GM18502 (cell line): ENCODE measurements around the gene CMIP.

ENCODE experiments used
- ATAC-seq: cut with Tn5 transposase; IDR thresholded peaks from one replicate; pipeline ENCODE4 v1.9.1; 2021; ENCODE audit warnings: mild to moderate bottlenecking; ENCODE audit not compliant: unreplicated experiment, poor library complexity

CMIP gene

DNA sequence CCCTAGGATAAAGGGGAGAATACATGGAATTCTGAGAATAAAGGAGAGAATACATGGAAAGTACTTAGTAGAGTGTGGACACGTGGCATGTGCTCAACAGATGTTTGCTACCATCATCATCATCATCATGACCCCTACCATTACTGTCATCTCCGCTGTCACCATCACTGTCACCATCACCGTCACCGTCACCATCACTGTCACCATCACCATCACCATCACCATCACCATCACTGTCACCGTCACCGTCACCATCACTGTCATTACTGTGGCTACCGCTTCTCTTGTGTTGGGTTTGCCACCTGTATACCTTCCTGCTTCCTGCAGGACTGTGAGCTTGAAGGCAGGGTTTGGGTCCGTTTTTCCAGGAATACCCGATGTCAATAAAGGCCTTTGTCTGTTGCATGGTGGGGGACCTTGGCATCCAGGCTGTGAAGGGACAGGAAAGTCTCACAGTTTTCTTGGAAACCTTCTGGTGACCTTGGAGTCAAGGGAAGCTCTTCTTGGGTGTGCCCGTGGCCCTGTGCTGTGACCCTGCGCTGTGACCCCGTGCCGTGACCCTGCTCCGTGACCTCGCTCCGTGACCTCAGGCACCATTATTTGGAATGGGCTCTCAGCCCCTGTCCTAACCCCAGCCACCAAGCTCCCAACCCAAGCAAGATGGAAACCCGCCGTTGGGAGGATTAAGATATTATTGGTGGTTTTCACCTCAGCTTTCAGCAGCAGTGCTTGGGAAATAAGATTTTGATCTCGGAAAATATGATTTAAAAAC is 14.4 kb downstream of the CMIP start:
- ATAC-seq, result no peak

DNA sequence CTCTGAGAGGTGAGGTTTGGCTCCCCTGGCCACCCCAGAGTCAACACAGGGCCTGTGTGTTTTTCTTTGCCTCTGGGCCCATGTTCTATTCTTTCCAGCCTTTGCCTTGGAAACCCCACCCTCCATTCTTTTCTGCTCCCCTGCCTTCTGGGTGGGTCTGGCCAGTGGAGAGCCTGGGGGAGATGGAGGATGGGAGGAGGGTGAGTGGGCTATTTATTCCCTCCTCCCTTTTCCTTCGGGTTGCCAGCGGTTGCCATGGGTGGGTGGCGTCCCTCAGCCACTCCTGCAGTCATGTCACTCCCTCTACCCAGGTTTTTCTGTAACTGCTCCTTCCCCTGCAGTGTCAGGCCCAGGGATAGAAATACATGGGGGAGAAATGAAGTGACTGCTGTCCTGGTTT is 15.5 kb downstream of the CMIP start:
- no peak for ATAC-seq

DNA sequence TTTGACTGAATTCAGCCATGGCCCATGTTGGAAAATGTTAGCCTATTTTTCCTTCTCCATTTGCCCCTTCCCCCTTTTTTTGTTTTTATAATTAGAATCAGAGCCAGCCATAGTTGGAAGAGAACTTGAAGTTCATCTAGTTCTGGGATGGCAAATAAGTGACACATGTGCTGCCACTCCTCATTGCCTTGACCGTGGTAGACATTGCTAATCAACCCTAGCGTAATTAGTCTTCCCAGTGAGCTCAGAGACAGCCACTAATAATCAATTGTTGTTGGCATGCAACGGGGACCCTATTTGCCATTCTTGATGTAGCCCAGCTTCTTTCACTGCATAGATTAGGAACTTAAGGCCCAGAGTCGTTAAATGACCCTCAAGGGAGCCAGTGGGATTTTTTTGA is 16.6 kb downstream of the CMIP start:
- no peak for ATAC-seq

DNA sequence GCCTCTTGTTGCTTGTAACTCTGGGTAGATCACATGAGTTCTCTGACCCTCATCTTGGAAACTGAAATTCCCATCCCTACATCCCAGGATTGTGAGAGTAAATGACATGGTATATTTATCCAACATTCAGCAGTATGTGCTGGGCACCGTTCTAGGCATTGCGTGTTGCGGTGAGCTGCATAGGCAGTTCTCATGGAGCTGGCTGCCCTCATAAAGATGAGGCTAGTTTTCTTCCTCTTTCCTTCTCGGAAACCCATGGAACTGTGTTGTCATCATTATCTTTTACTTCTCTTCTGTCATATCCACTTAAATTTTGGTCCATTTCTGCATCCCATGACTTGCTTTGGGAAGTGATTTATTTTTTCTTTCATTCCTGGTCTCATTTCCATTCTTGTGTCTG is 17.2 kb downstream of the CMIP start:
- no peak for ATAC-seq

DNA sequence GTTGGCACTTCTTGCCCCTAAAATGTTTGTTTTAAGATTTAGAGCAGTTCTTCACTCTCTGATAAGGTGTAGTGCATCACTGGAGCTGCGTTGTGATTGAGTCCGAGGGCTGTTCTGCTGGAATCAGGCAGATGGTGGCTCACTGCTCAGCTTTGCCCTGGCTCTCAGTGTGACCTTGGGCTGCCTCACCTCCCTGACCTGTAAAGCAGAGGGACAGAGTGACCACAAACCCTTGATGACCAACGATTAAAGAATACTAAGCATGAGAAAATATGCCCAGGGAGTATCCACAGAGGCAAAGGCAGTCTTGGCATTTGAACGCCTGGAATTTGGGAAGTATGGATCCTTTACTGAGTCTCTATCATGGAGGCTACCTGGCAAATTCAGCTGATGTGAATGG is 18.1 kb downstream of the CMIP start:
- no peak for ATAC-seq

DNA sequence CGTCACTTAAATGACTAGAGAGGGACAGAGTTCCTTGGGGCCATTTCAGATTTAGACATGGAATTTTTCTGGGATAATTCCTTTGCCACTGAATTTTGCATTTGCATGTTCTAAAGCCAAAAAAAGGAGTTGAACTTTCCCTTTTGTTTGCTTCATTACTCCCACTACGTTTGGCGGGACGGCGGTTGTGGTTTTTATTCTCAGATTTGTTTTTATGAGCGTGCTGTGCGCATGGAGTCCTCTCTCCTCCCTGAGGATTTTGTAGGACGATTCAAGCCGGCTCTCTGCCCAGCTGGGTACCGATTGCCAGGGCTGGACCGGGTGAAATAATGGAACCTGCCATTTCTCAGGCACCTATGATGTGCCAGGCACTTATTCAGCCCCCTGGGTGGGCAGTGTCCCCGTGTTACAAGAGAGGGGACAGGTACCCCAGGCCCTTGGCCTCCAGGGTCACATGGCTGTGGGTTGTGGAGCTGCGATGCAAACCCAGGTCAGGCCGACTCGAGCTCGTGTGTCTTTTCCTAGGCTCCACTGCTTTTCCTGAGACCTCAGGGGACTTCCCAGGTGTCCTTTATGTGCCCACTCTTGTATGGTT is 18.8 kb downstream of the CMIP start:
- no peak for ATAC-seq

DNA sequence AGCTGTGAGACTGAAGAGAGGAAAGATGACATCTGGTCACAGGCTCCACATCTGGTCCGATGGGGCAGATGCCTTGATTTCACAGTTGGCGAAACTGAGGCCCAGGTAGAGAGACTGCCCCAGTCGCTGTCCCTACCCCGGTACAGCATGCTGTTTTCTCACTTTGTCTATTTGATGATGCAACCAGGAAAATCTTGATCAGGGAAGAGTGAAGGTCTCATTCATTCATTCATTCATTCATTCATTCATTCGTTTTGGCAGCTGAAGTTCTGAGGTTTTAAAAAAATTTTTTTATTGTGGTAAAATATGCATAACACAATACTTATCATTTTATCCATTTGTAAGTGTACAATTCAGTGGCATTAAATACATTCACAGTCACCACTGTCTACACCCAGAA is 19.7 kb downstream of the CMIP start:
- ATAC-seq, result no peak

DNA sequence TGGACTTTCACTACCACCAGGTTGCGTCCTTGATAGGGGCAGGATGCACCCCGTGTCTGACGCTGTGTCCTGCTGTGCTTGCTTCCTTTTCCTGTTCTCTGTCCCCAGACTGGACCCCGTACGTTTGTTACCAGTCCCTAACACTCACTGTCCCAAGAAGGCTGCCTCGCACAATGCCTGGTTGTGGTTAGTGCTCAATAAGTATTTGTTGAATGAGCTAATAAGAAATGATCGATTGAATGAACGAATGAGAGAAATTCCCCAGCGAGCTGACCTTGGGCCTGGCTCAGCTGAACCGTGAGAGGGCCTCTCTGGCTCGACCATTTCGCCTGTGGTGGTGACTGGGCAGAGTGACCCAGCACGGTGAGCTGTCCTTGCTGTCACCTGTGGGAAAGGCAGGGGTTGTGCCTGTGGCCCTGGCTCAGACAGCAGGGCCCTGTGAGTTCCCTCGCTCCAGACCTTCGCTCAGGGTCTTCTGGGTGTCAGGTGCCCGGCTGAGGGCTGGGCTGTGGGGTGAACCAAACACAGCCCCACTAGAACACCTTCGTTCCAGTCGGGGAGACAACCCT is 20.9 kb downstream of the CMIP start:
- ATAC-seq, result no peak

DNA sequence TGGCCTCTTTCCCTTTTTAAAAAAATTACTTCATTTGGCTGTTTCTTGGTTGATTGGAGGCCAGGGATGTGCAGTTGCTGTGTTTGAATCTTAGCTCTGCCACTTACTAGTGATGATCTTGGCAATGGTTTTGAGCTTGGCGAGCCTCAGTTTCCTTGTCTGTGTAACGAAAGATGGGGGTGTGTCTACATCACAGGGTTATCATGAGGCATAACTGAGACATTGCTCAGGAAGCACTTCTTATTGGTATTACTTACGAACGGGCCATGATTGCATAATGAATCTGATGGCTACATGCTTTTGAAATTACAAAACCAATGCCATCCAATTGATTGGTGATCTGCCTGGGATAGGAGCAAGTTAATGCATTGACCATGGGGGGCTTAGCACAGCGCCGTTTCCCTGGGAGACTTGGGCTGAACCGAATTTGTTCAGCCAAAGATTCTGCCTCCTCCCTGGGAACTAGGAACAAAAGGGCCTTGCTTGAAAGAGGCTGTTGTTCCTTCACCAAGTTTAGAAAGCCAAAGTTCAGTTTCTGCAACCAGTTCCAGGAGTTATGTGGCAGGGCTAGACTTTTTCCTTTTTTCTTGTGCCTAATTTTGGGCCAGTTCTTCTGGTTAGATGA is 21.9 kb downstream of the CMIP start:
- ATAC-seq, result no peak

DNA sequence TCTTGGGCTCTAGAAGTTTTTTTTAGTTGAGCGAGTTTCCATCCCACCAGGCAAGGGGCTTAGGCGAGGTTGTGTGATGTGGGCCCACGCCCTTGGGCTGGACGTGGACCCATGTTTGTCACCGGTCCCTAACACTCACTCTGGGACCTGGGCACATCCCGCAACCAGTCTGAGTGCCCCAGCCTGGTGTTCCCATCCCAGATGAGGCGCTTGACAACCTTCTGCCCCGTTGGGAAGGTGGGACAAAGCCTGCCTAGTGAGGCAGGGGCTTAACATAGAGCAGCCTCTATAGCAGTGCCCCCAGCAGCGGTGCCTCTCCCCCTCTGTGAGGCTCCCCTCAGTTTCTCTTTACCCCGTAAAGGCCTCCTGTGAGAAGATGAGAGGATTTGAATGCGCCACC is 22.5 kb downstream of the CMIP start:
- no peak for ATAC-seq

DNA sequence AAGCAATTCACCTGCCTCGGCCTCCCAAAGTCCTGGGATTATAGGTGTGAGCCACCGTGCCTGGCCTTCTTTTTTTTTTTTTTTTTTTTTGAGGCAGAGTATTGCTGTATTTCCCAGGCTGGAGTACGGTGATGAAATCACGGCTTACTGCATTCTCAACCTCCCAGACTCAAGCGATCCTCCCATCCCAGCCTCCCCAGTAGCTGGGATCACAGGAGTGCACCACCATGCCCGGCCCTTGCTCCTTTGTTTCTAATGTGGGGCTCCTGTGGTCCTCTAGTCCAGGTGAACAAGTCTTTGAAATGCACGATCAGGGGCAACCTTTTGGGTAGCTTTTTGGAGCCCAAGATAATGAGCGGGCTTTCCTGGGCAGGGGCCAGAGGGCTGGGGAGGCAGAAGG is 23.2 kb downstream of the CMIP start:
- ATAC-seq, result no peak

DNA sequence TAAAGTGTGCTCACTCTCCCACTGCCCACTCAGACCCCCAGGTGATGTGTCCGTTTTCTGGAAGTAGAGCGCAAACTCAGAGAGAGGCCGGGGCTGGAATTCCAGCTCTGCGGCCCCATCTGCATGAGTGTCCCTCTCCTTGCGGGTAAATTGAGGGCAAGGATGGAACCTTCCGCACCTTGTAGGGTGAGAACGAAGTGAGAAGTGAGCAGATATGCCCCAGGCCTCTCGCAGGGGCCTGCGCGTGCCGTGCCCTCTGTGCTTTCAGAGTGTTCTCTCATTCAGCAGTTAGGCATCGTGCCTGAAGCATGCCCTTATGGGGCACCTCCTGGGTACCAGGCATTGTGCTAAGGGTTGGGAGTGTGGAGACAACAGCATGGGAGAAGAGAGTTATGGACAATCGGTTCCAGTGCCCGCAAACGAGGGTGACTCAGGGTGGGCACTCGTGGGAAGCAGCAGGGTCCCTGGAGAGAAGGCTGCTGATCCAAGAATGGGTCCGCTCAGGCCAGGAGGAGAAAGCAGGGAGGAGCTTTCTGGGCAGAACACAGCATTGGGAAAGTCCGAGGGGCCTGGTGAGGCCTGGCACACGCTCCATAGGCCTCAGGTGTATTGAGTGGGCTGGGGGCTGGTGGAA is 23.8 kb downstream of the CMIP start:
- no peak for ATAC-seq

DNA sequence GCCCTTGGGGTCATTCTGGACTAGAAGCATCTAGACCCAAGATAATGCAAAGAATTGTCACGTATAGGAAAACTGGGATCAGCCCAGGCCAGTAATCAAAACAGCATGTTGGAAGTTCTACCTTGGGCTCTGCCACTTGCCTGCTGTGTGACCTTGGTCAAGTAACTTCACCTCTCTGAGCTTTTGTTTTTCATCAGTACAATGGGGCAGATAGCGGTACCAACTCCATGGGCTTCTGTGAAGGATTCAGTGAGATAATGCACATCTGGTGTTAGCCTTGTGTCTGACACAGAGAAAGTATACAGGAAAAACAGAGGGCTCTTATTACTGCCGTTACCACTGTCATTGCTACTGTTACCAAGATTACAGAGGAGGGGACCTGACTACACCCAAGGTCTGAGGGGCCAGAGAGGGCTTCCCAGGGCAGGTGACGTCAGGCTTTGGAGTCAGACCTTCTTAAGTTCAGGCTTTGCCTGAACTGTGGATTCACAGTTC is 24.6 kb downstream of the CMIP start:
- peak; percentile 6 for ATAC-seq

DNA sequence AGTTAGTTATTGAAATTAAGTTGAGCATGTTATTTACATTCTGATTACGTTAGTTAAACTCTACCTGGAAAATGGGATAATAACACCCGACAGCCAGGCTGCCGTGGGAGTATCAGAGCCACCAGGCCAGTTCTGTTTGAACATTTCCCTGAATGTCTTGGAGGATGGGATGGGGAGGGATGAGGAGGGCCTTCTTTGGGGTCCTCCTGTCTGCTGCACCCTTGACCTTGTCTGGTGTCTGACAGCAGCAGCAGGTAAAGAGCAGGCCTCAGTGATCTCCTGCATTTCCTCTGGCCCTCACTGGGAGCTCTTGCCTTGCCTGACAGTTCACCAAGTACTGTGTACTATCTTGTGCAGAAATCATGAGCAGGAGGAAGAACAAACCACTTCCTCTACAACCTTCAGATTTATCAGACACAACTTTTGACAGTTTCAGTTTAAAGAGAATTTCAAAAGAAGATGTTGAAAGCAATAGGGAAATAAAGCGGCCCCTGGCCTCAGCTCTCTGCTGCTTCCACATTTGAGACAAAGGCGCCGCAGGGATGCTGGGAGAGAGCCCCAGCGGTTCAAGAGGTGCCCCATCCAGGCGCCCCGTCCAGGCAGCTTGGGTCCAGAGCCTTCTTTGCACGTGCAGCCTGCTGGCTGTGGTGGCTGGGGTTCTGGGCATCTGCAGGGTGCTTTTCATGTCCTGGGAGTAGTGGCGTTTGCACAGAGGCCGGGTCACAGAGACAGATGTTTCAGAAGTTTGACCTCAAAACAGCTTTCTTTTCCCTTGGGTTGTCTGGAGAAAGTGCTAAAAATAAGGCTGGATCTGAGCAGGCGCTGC is 25.3 kb downstream of the CMIP start:
- ATAC-seq, result peak; percentile 89

DNA sequence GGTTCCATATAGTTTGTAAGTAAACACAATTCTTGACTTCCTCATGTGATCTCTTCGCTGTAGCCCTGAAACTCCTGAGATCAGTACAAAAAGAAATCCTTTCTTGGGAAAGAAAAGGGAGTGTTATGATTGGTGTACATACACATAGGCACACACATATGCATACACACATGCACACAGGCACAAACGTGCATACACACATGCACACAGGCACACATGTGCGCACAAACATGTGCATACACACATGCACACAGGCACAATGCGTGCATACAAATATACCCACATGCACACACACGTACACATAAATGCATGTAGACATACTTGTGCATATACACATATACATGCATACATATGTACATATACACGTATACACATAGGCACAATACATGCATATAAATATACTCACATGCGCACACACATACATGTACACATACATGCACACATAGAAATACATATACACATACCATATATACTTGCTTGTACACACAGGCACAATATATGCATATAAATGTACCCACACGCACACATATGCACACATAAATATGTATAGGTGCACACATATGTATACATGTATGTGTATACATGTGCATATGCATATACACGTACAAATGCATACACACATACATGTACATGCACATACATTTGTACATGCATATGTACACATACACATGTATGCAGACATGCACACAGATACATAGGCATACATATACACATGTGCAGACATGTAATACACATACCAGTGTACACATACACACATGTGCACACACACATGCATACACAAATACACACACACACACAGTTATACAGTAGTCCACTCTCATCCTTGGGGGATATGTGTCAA is 26.4 kb downstream of the CMIP start:
- ATAC-seq, result no peak

DNA sequence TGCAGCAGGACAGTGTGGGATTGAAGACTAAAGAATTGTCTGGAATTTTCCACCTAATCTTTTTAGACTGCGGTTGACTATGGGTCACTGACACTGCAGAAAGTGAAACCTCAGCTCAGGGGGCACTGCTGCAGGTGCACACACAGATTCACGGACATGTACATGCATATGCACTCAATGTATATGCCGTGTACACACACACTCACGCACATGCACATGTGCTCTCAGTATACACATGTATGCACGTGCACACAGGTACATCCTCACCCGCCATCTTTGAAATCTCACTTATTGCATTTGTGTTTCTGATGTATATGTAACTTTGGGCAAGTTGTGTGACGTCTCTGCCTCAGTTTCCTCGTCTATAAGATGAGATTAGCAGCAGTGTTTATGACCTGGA is 27.3 kb downstream of the CMIP start:
- no peak for ATAC-seq

DNA sequence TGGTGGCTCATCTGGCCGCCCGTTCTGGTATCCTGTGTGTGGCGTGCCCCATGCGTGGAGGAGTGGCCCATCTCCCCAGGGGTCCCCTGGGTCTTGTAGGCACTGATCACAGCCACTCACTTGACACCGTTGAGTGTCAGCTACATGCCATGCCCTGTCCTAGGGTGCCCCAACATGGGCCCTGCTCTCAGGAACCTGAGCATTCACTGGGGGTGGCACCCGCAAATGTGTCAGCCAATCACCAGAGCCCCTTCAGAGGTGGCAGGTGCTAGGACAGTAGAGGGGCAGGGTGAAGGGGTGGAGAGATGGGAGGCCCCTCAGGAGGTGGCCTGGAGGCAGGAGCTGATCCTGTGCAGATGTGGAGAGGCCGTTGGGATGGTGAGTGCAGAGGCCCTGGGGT is 27.8 kb downstream of the CMIP start:
- no peak for ATAC-seq

DNA sequence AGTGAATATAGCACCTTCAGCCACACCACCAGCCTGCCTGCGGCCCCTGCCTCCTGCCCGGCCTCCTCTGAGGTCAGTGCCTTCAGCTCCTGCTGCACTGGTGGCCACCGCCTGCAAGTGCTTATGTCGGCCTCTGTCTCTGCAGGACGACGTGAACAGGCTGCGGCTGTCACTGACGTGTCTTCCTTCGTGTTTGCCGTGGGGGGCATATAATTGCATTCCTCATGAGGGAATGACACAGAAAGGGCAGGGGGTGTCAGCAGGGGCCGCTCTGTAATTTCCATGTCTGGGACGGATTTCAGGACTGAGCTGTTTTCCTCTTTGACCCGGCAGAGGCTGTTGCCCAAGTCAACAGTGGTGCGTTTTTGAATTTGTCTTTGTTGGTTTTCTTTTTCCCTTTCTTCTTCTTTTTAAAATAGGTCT is 28.5 kb downstream of the CMIP start:
- ATAC-seq, result no peak

DNA sequence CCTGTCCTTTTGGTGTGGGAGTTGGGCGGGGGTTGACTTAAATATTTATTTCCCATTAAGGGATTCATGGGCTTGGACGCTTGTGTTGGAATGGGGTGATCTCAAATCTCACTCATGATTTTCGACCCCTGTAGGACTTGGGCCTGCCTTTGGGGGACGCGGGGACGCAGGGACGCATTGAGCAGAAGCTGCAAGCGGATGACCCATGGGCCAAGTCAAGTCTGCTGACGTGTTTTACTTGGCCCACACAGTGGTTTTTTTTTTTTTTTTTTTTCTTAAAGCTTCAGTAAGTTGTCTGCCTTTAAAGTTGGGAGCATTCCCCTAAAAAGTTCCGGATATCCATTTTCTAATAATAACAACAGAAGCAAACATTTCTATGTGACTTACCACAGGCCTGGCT is 28.9 kb downstream of the CMIP start:
- no peak for ATAC-seq
